ENCODE data around the gene MKLN1.
"Not testable (repeated sequence)": the region's sequence is repeated elsewhere in the genome, so short reads cannot be mapped to it uniquely, and the experiment has no call there.

Gene MKLN1

DNA sequence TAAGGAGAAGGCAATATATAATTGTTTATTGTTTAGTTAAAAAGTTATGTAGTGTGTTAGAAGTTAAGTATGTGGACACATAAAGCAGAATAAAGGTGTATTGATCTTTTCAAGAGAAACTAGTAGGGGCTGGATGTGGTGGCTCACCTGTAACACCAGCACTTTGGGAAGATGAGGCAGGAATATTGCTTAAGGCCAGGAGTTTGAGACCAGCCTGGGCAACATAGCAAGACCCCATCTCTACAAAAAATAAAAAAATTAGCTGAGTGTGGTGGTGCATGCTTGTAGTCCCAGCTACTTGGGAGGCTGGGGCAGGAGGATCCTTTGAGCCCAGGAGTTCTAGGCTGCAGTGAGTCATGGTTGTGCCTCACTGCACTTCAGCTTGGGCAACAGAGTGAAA lies 135.0 kb downstream of the MKLN1 start:
- DNase-seq (ENCODE audit: low spot score), result not testable (repeated sequence)

DNA sequence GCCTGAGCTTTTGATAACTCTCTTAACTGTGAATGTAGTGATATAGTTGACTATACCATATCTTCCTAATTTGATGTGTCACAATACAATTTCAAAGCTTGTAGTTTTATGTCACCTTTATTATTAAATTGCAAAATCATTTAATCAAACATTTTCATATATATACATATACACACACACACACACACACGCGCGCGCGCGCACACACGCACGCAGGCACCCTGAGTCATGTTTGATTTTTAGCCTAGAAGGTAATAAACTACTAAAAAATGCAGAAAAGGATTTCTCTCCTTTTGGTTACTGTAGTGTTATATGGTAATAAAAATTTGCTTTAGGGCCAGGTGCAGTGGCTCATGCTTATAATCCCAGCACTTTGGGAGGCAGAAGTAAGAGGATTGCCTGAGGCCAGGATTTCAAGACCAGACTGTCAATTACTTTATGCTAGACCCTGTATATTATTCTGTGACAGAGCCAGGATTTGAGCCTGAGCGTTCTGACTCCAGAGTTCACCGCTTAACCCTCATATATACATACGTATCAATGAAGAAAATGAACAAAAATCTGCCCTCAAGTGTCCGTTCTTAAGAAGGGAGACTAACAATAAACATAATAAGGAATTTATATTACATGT lies 139.2 kb downstream of the MKLN1 start:
- DNase-seq (ENCODE audit: low spot score), result no peak

DNA sequence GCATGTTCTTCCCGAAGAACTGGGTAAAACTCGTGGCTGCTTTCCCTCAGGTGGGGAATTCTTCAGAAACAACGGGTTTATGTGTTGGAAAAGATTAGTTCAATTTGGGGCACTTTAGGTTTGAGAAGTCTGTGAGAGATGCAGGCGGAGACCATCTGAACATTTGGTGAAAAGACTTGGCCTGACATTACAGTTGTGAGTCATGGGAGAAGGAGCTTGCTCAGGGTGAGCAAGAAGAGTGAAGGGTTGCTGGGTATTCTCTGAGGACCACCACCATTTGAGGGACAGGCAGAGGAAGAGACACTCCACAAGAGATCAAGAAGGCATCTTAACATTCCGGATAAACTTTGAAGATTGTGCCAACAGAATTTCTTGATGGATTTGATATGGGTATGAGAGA lies 140.1 kb downstream of the MKLN1 start:
- DNase-seq (ENCODE audit: low spot score), result no peak

DNA sequence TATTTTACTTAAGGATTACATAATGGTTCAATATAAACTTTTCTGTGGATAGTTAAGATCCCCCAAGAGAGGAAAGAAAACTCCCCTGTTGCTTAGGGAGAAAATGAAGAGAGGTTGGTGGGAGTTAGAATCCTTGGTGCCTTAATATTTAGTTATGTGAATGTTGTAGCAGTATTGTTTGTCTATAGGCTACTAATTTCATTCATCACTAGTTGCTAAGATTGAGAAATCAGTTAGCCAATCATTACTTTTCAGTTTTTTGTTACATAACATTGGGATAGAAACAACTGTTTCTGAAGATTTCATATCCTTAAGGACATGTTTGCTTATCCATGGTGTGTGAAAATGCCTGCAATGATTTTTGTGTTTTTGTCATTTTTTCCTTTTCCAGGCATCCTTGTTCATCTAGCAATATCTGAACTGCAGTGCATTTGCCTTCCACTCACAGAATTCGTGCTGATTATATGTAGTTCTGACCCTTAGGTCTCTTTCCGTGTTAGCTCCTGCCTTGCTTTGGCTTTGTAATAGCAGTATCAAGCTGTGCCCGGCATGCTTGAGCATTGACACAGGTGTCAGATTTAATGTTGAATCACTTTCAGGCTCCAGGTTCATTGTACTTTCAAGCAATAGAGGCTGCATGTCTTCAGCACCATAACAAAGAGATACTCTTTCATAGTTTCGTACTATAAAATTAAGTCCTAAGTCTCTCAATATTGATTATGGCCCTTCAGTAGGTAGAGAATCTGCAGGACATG lies 143.8 kb downstream of the MKLN1 start:
- DNase-seq (ENCODE audit: low spot score), result no peak

DNA sequence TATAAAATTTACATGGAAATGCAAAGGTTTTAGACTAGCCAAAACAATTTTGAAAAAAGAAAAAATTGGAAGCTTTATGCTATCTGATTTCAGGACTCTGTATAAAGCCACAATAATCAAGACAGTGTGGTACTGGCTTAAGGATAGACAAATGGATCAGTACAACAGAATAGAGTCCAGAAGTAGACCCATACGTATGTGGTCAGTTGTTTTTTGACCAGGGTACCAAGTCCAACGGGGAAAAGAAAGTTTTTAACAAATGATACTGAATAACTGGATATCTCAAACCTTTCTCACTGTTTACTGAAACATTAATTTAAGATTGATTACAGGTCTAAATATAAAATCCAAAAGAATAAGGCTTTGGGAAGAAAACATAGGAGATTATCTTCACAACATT lies 149.1 kb downstream of the MKLN1 start:
- DNase-seq (ENCODE audit: low spot score), result no peak

DNA sequence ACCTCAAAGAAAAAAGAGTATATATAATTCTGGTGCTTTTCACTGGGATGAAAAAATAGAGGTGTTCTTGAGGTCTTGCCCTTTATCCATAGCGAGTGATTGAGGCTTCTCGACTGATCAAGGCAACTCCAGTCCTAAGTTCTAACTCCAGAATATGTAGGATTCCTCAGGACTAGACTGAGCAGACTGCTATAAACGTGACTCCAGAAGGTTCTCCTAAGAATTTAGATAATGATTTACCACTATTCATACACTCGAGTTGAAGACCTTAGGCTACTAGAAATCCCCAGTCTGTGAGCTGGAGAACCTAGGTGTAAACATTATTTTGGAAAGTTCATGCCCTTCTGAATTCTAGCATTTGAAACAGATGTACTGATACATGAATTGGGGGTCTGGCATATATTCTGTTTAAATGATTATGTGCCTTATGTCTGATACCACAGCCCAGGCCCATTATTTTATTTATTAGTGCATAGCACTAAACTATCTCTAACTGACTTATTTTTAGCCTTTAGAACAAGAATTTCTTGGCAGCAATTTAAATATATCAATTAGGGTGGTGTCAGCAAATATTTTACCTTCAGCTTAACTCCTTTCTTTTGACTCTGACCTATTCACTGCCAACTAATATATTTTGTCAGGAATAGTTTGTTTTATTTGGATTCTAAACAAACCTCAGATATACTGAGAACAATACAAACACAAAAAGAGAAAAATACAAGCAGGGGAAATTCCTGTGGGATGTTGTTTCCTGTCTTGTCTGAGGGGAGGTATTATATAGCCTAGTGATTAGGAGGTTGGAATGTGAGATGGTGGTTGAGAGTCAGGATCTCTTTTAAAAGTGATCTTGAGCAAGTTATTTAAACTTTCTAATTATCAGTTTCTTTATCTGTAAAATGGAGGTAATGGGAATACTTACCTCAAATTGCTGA lies 153.0 kb downstream of the MKLN1 start:
- DNase-seq (ENCODE audit: low spot score), result peak; percentile 63

DNA sequence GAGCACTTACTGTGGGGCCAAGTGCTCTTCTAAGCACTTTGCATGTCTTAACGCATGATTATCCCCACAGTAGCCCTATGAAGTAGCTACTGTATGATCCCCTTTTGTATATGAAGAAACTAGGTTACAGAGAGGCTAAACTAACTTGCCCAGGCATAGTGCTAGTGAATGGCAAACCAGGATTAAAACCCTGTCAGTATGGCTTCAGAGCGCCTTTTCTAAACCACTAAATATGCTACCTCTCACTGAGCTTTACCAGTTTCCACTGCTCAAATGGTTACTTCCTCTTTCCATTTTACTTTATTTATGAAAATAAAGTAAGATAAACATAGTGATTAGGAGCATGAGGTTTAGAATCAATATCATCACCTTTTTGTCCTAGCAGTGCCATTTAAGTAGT lies 155.1 kb downstream of the MKLN1 start:
- no peak for DNase-seq (ENCODE audit: low spot score)

DNA sequence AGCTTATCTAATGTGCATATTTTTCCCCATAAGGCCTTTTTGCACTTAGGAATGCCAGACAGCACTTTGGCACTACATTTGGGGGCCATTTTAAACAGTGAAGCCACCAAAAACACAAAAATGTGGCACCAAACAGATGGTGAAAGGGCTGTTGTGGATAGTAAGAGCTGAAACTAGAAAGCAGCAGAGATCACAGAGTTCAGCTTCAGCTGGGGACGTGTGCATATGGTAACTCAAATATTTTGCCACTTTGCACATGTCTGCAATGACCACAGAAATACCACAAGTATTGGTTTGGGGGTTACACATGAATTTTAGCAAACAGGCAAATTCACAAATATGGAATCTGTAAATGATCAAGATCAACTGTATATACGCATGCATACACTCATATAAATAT lies 155.9 kb downstream of the MKLN1 start:
- no peak for DNase-seq (ENCODE audit: low spot score)

DNA sequence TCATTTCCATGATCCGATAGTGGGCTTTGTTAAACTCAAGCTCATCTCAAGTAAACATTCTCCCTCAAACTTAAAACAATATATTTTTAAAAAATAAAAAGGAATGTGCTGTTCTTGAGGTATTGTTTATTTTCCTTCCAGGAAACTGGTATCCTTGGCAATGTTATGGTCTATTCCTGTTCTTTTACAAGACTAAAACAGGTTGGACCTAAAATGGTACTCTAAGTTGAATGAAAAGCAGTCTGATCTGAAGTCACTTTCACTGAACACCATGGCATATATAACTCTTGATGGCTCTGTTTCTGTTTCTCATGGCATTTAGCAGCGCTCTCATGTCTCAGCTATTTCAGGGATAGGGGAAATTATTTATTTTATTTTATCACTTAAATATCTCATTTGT lies 158.7 kb downstream of the MKLN1 start:
- no peak for DNase-seq (ENCODE audit: low spot score)

DNA sequence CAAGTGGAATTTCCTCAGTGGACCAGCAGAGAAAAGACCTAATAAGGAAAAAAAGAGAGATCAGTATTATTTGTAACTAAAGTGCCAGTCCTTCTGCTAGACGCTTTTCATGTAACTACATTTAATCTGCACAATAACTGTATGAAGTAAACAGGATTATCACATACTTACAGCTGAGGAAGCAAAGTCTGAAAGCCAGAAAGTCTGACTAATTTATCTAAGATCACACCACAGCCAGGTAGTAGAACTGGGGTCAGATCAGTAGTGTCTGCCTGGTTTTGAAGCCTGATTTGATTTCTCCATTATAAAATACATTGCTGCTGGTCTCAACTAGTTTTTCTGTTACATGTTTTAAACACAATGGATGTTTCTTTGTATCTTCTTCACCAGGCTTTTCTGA lies 159.5 kb downstream of the MKLN1 start:
- no peak for DNase-seq (ENCODE audit: low spot score)

DNA sequence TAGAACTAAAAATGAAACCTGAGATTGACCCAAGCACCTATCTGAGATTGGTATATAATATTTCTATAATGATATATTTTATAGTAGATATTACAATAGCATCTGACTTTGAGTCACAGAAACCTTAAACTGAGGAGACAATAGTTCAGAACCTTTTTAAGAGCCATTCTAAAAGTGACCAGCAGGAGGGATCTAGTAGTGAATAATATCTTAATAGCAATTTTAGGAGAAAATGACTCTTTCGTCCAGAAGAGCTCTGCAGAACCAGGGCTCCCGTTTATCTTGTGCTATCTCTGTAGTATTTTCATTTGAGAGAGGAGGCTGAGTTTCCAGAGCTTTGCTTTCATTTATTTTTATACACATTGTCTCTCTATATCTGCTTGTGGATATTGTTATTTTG lies 160.7 kb downstream of the MKLN1 start:
- DNase-seq (ENCODE audit: low spot score), result no peak

DNA sequence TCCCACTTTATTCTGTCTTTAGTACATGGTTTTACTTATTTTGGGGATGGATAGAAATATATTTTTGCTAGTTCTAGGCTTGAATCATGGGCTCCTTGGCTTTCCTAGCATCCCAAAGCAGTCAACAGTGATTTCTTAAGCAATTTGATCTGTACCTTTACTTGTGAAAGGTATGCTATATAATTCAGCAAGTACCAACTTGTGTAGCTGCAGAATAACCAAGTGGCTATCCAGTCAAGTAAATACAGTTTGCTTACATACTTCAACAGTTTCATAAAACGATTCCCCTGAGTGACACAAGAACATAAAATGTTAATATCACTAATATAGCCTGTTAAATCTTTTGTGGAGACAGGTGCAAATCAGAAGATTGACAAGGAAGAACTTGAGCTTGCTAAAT lies 161.5 kb downstream of the MKLN1 start:
- DNase-seq (ENCODE audit: low spot score), result no peak

DNA sequence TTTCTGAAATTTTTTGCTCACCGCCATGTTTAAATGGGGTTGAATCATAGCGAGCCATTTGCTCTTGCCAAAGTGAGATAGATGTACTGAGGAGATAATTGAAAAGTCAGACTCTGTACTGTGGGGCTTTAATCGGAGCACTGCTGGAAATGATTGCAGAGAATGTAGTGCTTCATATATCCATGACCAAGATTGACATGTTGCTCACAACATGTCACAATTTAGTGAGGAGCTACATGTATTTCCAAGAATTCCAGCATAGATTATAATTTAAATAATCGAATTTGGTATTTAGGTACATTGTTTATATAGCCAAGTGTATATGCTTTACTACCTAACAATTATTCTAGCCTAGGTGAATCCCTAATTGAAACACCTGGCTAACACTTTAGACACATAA lies 162.2 kb downstream of the MKLN1 start:
- DNase-seq (ENCODE audit: low spot score), result no peak

DNA sequence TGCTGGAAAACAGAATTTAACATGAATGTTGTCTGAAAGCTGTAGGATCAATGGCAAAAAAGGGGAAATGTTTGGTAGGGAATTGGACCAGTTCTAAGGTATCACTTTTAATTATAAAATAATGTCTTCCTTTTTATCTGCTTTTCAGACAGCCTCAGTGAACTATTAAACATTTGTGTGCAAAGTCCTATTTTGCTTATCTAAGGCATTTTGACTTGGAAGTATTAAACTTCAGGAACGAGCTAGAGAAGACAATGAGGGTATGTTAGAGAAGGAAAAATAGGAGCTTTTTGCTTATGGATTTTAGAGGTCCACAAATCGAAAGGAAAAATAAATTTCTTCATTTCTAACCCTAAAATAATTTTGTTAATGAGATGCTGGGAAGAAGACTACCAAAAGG lies 165.4 kb downstream of the MKLN1 start:
- DNase-seq (ENCODE audit: low spot score), result no peak

DNA sequence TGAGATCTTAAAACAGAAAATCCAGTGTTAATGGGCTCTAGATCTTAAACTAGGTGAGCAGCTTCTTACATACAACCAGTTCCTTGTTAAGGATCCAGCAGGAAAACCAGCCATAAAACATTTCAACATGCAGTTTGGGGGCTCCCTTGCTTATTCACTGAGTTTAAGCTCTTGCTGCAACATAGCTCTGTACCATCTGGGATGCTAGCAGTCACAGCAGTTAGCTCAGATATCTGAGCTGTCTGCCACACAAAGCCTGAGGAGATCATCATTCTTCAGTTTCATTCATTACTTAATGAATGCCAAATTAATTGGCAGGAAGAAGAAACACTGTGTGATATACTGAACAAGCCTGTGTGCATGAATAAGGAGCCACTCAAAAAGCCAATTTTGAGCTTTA lies 165.9 kb downstream of the MKLN1 start:
- no peak for DNase-seq (ENCODE audit: low spot score)

DNA sequence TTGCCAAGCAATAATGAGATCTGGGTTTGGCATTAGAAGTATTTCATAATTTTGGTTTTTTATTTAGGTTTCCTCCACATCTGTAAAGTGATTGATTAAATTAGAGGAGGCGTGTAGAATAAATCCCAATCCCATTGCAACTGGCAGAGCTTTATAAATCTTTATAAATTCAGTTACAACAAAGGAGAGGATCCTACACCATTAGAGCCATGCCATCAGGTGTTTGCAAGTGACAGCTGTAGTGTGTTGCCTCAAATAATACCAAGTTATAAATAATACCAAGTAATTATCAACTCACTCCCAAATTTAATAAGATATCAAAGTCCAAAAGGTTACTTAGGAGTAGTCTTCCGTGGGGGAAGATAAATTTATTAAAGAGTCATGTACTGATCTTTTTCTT lies 166.5 kb downstream of the MKLN1 start:
- DNase-seq (ENCODE audit: low spot score), result no peak

DNA sequence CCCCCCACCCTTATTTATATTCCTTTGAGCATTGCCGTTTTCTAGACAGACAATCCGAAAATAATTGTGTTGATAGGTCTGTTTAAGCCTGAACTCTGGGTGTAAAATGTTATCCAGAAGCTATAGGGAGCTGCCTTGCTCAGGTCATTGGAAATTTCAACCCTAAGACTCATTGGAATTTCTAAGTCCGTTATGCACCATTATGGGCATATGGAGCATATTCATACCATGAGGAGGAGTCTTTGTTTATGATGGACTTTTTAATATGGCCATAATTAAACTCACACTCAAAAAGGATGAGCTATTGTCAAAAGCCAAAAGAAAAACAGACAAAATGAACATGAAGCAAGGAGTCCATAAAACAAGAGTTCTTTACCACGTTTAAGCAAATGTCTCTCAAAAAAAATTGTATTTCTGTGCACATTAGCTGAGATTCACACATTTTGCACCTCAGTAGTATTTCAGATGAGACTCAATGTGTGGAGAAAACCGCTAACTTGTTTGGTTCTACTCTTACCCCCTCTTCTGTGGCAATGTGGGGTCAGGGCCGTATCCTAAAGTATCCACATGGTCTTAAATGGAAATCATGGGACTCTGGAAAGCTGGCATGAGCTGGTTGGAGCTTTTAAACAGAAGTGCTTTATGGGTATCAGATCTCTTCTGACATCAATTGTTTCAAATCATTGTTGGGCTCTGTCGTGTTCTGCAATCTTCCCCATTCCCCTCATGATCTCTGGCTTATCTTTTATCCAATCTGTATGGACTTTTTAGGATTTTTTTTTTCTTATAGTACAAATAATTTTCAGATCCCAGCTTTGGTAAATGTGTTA lies 168.2 kb downstream of the MKLN1 start:
- DNase-seq (ENCODE audit: low spot score), result no peak

DNA sequence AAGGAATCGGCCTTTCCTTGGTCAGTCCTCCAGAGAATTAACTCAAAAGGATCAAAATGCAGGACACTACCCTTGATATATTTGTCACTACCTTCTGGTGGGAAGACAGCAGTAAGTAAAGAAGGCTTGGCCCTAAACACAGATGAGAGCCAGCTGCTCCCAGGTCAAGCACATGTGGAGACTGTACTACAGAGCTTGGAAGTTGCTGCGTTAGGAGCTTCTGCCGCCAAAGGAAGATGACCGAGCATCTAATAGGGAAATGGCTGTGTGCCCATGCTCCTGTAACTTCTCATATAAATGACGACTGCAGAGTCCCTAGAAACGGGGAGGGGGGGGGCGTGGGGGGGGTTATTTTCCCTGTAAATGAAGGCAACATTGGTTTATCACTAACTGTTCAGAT lies 169.8 kb downstream of the MKLN1 start:
- no peak for DNase-seq (ENCODE audit: low spot score)

DNA sequence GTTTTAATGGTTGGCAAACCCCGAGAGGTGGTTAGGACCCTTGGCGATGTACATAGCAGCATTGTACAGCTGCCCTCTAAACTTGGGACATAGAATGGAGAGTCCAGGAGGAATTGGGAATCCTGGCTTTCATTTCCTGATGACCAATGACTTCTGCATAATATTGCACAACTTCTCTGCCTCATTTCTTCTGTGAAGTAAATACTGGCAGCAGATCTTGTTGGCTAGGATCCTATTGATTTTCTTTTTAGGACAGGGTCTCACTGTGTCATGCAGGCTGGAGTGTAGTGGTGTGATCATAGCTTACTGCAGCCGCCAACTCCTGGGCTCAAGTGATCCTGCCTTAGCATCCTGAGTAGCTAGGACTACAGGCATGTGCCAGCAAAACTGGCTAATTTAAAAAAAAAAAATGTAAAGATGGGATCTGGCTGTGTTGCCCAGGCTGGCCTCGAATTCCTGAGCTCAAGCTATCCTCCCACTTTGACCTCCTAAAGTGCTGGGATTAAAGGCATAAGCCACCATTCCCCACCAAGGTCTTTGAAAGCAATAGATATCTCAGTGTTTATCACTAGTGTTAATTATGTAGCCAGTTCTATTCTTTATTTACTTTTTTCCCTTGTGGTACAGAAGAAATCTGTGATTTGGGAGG lies 170.7 kb downstream of the MKLN1 start:
- DNase-seq (ENCODE audit: low spot score), result no peak

DNA sequence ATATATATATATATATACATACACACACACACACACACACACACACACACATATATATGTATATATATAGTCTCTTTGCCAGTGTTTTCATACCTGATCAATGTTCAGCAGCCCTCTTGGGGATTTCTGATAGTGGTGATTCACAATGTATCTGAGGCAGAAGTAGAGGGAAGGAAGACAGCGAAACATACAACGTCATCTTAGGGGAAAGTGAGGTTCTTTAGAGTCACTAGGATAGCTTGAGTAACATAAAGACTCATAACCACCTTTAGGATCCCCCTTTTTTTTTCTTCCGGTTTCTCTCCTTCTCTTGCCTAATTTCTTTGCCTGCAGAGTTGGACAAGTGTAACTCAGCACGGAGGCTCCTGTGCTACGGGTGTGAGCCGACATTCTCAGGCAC lies 172.1 kb downstream of the MKLN1 start:
- DNase-seq (ENCODE audit: low spot score), result no peak

DNA sequence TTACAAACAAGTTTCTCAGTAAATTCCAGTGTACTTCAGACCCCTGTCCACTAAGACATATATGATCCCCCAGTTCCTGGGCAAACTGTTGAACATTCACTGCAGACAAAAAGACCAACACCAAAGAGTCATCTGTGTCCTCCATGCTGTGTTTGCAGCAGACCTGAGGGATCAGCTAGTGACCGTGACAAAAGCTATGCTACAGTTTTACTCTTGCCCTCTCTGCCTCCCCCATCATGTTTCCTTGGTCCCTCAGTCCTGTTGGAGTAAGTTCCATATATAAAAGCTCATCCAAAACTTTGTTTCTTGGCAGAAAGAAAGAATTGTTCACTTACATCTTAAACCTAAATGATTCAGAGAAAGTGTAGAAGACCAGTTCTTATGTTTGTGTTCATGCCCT lies 172.7 kb downstream of the MKLN1 start:
- no peak for DNase-seq (ENCODE audit: low spot score)

DNA sequence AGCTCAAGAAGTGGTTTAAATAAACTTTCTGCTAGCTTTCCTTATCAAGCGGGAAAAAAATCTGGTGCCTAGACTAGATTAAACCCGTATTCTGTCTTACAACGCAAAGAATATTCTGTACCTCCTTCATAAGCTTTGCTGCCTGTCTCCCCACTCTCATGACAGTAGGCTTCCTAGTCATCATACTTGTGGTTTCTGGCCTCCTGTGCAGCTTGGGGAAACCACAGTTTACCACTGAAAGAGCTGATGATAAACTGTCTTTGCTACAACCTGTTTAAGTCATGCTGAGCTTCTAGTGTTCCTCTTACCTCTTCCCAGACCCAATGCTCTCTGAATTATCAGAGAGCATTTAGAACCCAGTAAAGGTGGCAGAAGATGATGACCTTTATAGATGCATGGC lies 173.7 kb downstream of the MKLN1 start:
- no peak for DNase-seq (ENCODE audit: low spot score)
